M059J (cell line): ENCODE measurements around the gene TMEM117. TPM values are rescaled to one million over a fixed set of nuclear protein-coding genes. Genes with fewer than 3 reads are reported as not detected.
"Not testable (repeated sequence)": the region's sequence is repeated elsewhere in the genome, so short reads cannot be mapped to it uniquely, and the experiment has no call there.

Experiments used
- DNase-seq: peaks from one replicate; pipeline ENCODE4 v3.0.0-alpha.2; 2012; ENCODE audit warnings: low read depth
- total RNA-seq: library from RNA; depleted of rRNA; stranded (reverse); fragments of >200 nt; shearing (Covaris generic); gene quantifications from 2 replicates; pipeline ENCODE4 v1.2.3, GENCODE V29; 2014

TMEM117 gene
- total RNA-seq, 1 experiment from 2014 or later, result 5.3 TPM

GRCh38 chr12:44021471-44021971 lies 185.6 kb downstream of the TMEM117 start:
- DNase-seq, result no peak

- DNase-seq, result no peak
Measured at GRCh38 chr12:44025499-44025898, 189.6 kb downstream of the TMEM117 start.

GRCh38 chr12:44026046-44026445 lies 190.2 kb downstream of the TMEM117 start:
- no peak for DNase-seq

GRCh38 chr12:44026926-44027325 lies 191.0 kb downstream of the TMEM117 start:
- not testable (repeated sequence) for DNase-seq

GRCh38 chr12:44029194-44029593 lies 193.3 kb downstream of the TMEM117 start:
- DNase-seq, result no peak

- DNase-seq, result peak; percentile 56
Measured at GRCh38 chr12:44031472-44032185, 195.7 kb downstream of the TMEM117 start.

GRCh38 chr12:44034906-44035305 lies 199.0 kb downstream of the TMEM117 start:
- no peak for DNase-seq

GRCh38 chr12:44036875-44037443 lies 201.1 kb downstream of the TMEM117 start:
- no peak for DNase-seq

- no peak for DNase-seq
Measured at GRCh38 chr12:44038411-44038810, 202.5 kb downstream of the TMEM117 start.

GRCh38 chr12:44044491-44044890 lies 208.6 kb downstream of the TMEM117 start:
- DNase-seq, result not testable (repeated sequence)

GRCh38 chr12:44046732-44047417 lies 211.0 kb downstream of the TMEM117 start:
- DNase-seq, result no peak

- DNase-seq, result no peak
Measured at GRCh38 chr12:44052554-44052953, 216.7 kb downstream of the TMEM117 start.

- DNase-seq, result peak; percentile 12
Measured at GRCh38 chr12:44053549-44054127, 217.8 kb downstream of the TMEM117 start.

- DNase-seq, result no peak
Measured at GRCh38 chr12:44054281-44054680, 218.4 kb downstream of the TMEM117 start.

GRCh38 chr12:44058366-44058765 lies 222.5 kb downstream of the TMEM117 start:
- no peak for DNase-seq

GRCh38 chr12:44059476-44059875 lies 223.6 kb downstream of the TMEM117 start:
- no peak for DNase-seq

GRCh38 chr12:44063671-44064070 lies 227.8 kb downstream of the TMEM117 start:
- DNase-seq, result no peak

GRCh38 chr12:44076871-44077270 lies 241.0 kb downstream of the TMEM117 start:
- peak; percentile 1 for DNase-seq

GRCh38 chr12:44077294-44077693 lies 241.4 kb downstream of the TMEM117 start:
- peak; percentile 3 for DNase-seq

- peak; percentile 3 for DNase-seq
Measured at GRCh38 chr12:44078273-44078672, 242.4 kb downstream of the TMEM117 start.

GRCh38 chr12:44088647-44089046 lies 252.8 kb downstream of the TMEM117 start:
- no peak for DNase-seq

- DNase-seq, result no peak
Measured at GRCh38 chr12:44091948-44092606, 256.2 kb downstream of the TMEM117 start.
